Keratinocyte (primary cell): ENCODE results near the gene ELK3. TPM values are rescaled to one million over a fixed set of nuclear protein-coding genes. Genes with fewer than 3 reads are reported as not detected.

ENCODE experiments used
- DNase-seq: peaks from one replicate; pipeline ENCODE4 v3.0.0-alpha.2; 2011; ENCODE audit warnings: low read depth, missing footprints, low spot score
- FAIRE-seq: peaks from 2 replicates; lab custom pipeline; 2011; peaks lifted over from hg19 to GRCh38; lab: Jason Lieb, UNC
- H2AFZ ChIP-seq: 2 replicates; pipeline ENCODE4 v1.6.0; 2012; ENCODE audit warnings: low read length, control low read depth, inconsistent platforms; ENCODE audit not compliant: control insufficient read depth
- H3K27ac ChIP-seq: 2 replicates; pipeline ENCODE4 v1.5.1; 2011; ENCODE audit warnings: low read length; ENCODE audit not compliant: control insufficient read depth, insufficient read depth
- H3K27me3 ChIP-seq: 3 replicates; pipeline ENCODE4 v1.6.0; 2011; ENCODE audit warnings: low read length; ENCODE audit not compliant: control insufficient read depth, insufficient read depth; ENCODE audit errors: extremely low read depth
- H3K36me3 ChIP-seq, 2 experiments: 2 replicates in 1 of 2; 3 replicates in 1 of 2; pipeline ENCODE4 v1.5.1; 2011; ENCODE audit warnings: low read length in 2 of 2, mild to moderate bottlenecking in 1 of 2; ENCODE audit not compliant: control insufficient read depth in 2 of 2, insufficient read depth in 2 of 2; ENCODE audit errors: extremely low read depth in 1 of 2
- H3K4me1 ChIP-seq: 3 replicates; pipeline ENCODE4 v1.5.1; 2011; ENCODE audit warnings: low read length; ENCODE audit not compliant: control insufficient read depth, insufficient read depth; ENCODE audit errors: extremely low read depth
- H3K4me2 ChIP-seq: 3 replicates; pipeline ENCODE4 v1.6.0; 2011; ENCODE audit warnings: low read depth, low read length; ENCODE audit not compliant: control insufficient read depth, insufficient read depth; ENCODE audit errors: extremely low read depth
- H3K4me3 ChIP-seq, 3 experiments: fragments of 200-600 bp in 1 of 3; sonication (generic) in 1 of 3; 2 replicates in 2 of 3; 3 replicates in 1 of 3; pipeline ENCODE4 v1.5.1; 2011 to 2016; ENCODE audit warnings: low read length in 3 of 3, mild to moderate bottlenecking in 3 of 3, control low read depth in 2 of 3, inconsistent platforms in 1 of 3, low read depth in 1 of 3, mixed read lengths in 1 of 3, mixed run types in 1 of 3, moderate library complexity in 1 of 3; ENCODE audit not compliant: control insufficient read depth in 2 of 3, insufficient read depth in 2 of 3; ENCODE audit errors: extremely low read depth in 1 of 3
- H3K79me2 ChIP-seq: 2 replicates; pipeline ENCODE4 v1.6.0; 2012; ENCODE audit warnings: low read length; ENCODE audit not compliant: control insufficient read depth, insufficient read depth
- H3K9ac ChIP-seq: 3 replicates; pipeline ENCODE4 v1.6.0; 2011; ENCODE audit warnings: low read length; ENCODE audit not compliant: control insufficient read depth, insufficient read depth; ENCODE audit errors: extremely low read depth
- H3K9me1 ChIP-seq: 3 replicates; pipeline ENCODE4 v1.6.0; 2011; ENCODE audit warnings: low read length; ENCODE audit not compliant: control insufficient read depth, insufficient read depth; ENCODE audit errors: extremely low read depth
- H3K9me3 ChIP-seq: 2 replicates; pipeline ENCODE4 v1.5.1; 2012; ENCODE audit warnings: low read depth, low read length; ENCODE audit not compliant: control insufficient read depth
- H4K20me1 ChIP-seq: 3 replicates; pipeline ENCODE4 v1.6.0; 2011; ENCODE audit warnings: low read length; ENCODE audit not compliant: control insufficient read depth, insufficient read depth; ENCODE audit errors: extremely low read depth
- CTCF ChIP-seq, 3 experiments: IDR thresholded peaks in 1 of 3; conservative IDR thresholded peaks in 1 of 3; optimal IDR thresholded peaks in 1 of 3; 2 replicates in 2 of 3; 3 replicates in 1 of 3; pipeline versions ENCODE3 to v1.5.1; 2011; ENCODE audit warnings: low read length in 3 of 3, mild to moderate bottlenecking in 3 of 3, moderate library complexity in 2 of 3, control low read depth in 1 of 3, inconsistent platforms in 1 of 3; ENCODE audit not compliant: insufficient read depth in 2 of 3; ENCODE audit errors: extremely low read depth in 1 of 3
- EZH2 ChIP-seq: IDR thresholded peaks from one replicate; pipeline ENCODE4 v1.6.1; 2012; ENCODE audit warnings: inconsistent platforms, mild to moderate bottlenecking, low read length, moderate library complexity
- dilution Hi-C: fragments of 300-500 bp; cut with MboI; formaldehyde crosslinking; loops from one replicate; pipeline ENCODE4 v1.7.0; 2020; ENCODE audit warnings: low sequenced_read_pairs; ENCODE audit not compliant: extremely low pct_ligation_motif_present
- polyA plus RNA-seq, 5 experiments: library from polyadenylated mRNA; depleted of rRNA in 3 of 5; stranded (reverse) in 3 of 5; stranded (forward) in 1 of 5; unstranded in 1 of 5; fragments of >200 nt; gene quantifications; 1 replicate in 1 of 5; 2 replicates in 3 of 5; 3 replicates in 1 of 5; pipeline versions ENCODE4 v1.2.1 to v1.2.3, GENCODE V29; 2011 to 2012; ENCODE audit warnings: missing spikeins in 2 of 5, low read depth in 1 of 5, low replicate concordance in 1 of 5

Gene ELK3
- polyA plus RNA-seq, 1 donor (not counting 4 experiments of a cell fraction or from before 2014, with no cell fraction given): 28.2 TPM

DNA sequence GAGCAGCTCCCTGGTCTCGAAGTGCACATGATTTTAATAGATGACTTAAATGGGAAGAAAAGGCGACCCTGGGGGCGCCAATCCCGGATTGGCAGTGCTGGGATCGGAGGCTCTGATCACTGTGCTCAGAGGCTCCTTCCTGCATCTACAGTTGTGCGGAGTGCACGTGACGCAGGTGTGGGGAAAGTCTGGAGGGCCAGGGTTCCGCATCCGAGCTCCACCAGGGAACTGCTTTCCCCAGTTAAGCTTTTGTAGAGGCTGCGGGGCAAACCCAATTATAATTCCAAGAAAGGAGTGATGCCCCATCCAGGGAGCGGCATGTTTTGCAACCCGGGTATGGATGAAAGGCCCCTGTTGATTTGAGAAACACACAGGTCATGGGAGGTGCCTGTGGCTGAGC, 36.5 kb downstream of the ELK3 start:
- Histone ChIP-seq H3K27me3 (no peaks in the 10 kb centered on the region), H3K9me3 (no peaks in the 10 kb centered on the region), H3K4me2 (no peak overlapping the region), H3K4me1 (peaks cover 27% of the 10 kb centered on the region), H2AFZ (no peak overlapping the region), H3K36me3 (peaks cover 13 to 46% of the 10 kb centered on the region in 2 experiments), H3K79me2 (peaks cover 84% of the 10 kb centered on the region), H4K20me1 (no peaks in the 10 kb centered on the region), H3K9me1 (peaks cover 2% of the 10 kb centered on the region), H3K4me3 (no peak overlapping the region), H3K9ac (no peak overlapping the region), H3K27ac (no peak overlapping the region)
- dilution Hi-C loops: no loop called here
- DNase-seq (no peak), FAIRE-seq (no peak)
- TF ChIP-seq CTCF (optimal IDR thresholded peaks at IDR 0.05 in 1 of 3, IDR thresholded peaks at IDR 0.05 in 1 of 3, conservative IDR thresholded peaks at IDR 0.05 in 1 of 3; ENCODE audit: extremely low read depth in 1 of 3, insufficient read depth in 2 of 3, low read length in 3 of 3): no peak
- TF ChIP-seq EZH2: no peak

- Histone ChIP-seq H3K4me3 (no peak overlapping the region), H3K4me1 (peaks cover 52% of the 10 kb centered on the region), H3K27me3 (no peaks in the 10 kb centered on the region), H4K20me1 (peaks cover 6% of the 10 kb centered on the region), H3K27ac (peak overlapping the region; percentile 76), H3K9ac (no peak overlapping the region), H3K9me1 (peaks cover 5% of the 10 kb centered on the region), H3K36me3 (peaks cover 8 to 40% of the 10 kb centered on the region in 2 experiments), H3K9me3 (no peaks in the 10 kb centered on the region), H3K79me2 (peaks cover 76% of the 10 kb centered on the region), H3K4me2 (no peak overlapping the region), H2AFZ (no peak overlapping the region)
- no peak for FAIRE-seq
- TF ChIP-seq CTCF (optimal IDR thresholded peaks at IDR 0.05 in 1 of 3, IDR thresholded peaks at IDR 0.05 in 1 of 3, conservative IDR thresholded peaks at IDR 0.05 in 1 of 3; ENCODE audit: extremely low read depth in 1 of 3, insufficient read depth in 2 of 3, low read length in 3 of 3) (no peak), EZH2 (no peak)
- DNase-seq: no peak
- dilution Hi-C loops: no loop called here
Observed at GRCh38 chr12:96233168-96233567, 39.0 kb downstream of the ELK3 start.
